Mesenchymal stem cell (in vitro differentiated cells and primary cell): ENCODE data around the gene BTG1.

Source experiments
- DNase-seq: peaks from one replicate; pipeline ENCODE4 v3.0.0-alpha.2; 2013
- H2AFZ ChIP-seq: one replicate; pipeline ENCODE4 v1.6.1; 2013; ENCODE audit warnings: low read depth, mild to moderate bottlenecking, control low read depth, inconsistent platforms, low read length, moderate library complexity
- H2AK5ac ChIP-seq: 2 replicates; pipeline ENCODE4 v1.6.1; 2013; ENCODE audit warnings: low read length, moderate library complexity, mild to moderate bottlenecking, inconsistent platforms; ENCODE audit not compliant: severe bottlenecking
- H2BK120ac ChIP-seq: one replicate; pipeline ENCODE4 v1.6.1; 2013; ENCODE audit warnings: low read depth, mild to moderate bottlenecking, inconsistent platforms, low read length, moderate library complexity
- H2BK12ac ChIP-seq, 2 experiments: one replicate each; pipeline ENCODE4 v1.6.1; 2013; ENCODE audit warnings: inconsistent platforms in 2 of 2, low read length in 2 of 2, mild to moderate bottlenecking in 2 of 2, moderate library complexity in 2 of 2, control low read depth in 1 of 2
- H2BK15ac ChIP-seq: one replicate; pipeline ENCODE4 v1.6.1; 2013; ENCODE audit warnings: mild to moderate bottlenecking, low read depth, inconsistent platforms; ENCODE audit not compliant: poor library complexity, severe bottlenecking
- H2BK5ac ChIP-seq: 2 replicates; pipeline ENCODE4 v1.6.1; 2013; ENCODE audit warnings: low read depth, mild to moderate bottlenecking, low read length, control low read depth, inconsistent platforms; ENCODE audit not compliant: poor library complexity, severe bottlenecking
- H3K14ac ChIP-seq, 2 experiments: one replicate each; pipeline ENCODE4 v1.6.1; 2013; ENCODE audit warnings: inconsistent platforms in 2 of 2, low read length in 2 of 2, control low read depth in 1 of 2, mild to moderate bottlenecking in 1 of 2, moderate library complexity in 1 of 2
- H3K18ac ChIP-seq, 2 experiments: one replicate each; pipeline ENCODE4 v1.6.1; 2013; ENCODE audit warnings: inconsistent platforms in 2 of 2, low read length in 2 of 2, control low read depth in 1 of 2, low read depth in 1 of 2, mild to moderate bottlenecking in 1 of 2
- H3K23ac ChIP-seq, 2 experiments: one replicate each; pipeline ENCODE4 v1.6.1; 2013; ENCODE audit warnings: inconsistent platforms in 2 of 2, low read length in 2 of 2, mild to moderate bottlenecking in 2 of 2, moderate library complexity in 2 of 2, control low read depth in 1 of 2
- H3K27ac ChIP-seq: 2 replicates; pipeline ENCODE4 v1.5.1; 2013; ENCODE audit warnings: mild to moderate bottlenecking, moderate library complexity, low read length, control low read depth, inconsistent platforms; ENCODE audit not compliant: poor library complexity, severe bottlenecking
- H3K27me3 ChIP-seq, 2 experiments: 2 replicates each; pipeline versions ENCODE4 v1.6.1 to v1.7.0; 2013; ENCODE audit warnings: low read length in 2 of 2, mild to moderate bottlenecking in 2 of 2, moderate library complexity in 2 of 2, control low read depth in 1 of 2, inconsistent platforms in 1 of 2; ENCODE audit not compliant: control insufficient read depth in 1 of 2, insufficient read depth in 1 of 2
- H3K36me3 ChIP-seq, 2 experiments: 2 replicates each; pipeline versions ENCODE4 v1.6.1 to v1.7.0; 2013; ENCODE audit warnings: low read length in 2 of 2, control low read depth in 1 of 2, inconsistent platforms in 1 of 2, low read depth in 1 of 2, mild to moderate bottlenecking in 1 of 2; ENCODE audit not compliant: insufficient read depth in 2 of 2, control insufficient read depth in 1 of 2
- H3K4ac ChIP-seq, 2 experiments: one replicate each; pipeline ENCODE4 v1.6.1; 2013; ENCODE audit warnings: inconsistent platforms in 2 of 2, low read length in 2 of 2, mild to moderate bottlenecking in 2 of 2, moderate library complexity in 2 of 2, control low read depth in 1 of 2, low read depth in 1 of 2
- H3K4me1 ChIP-seq: 2 replicates; pipeline ENCODE4 v1.6.1; 2013; ENCODE audit warnings: low read depth, low read length, control low read depth; ENCODE audit not compliant: control insufficient read depth, insufficient read depth
- H3K4me2 ChIP-seq: 2 replicates; pipeline ENCODE4 v1.6.1; 2013; ENCODE audit warnings: low read length, mild to moderate bottlenecking, inconsistent platforms; ENCODE audit not compliant: poor library complexity, severe bottlenecking
- H3K4me3 ChIP-seq, 2 experiments: 2 replicates each; pipeline versions ENCODE4 v1.5.1 to v1.7.0; 2013; ENCODE audit warnings: low read length in 2 of 2, mild to moderate bottlenecking in 2 of 2, control low read depth in 1 of 2, low read depth in 1 of 2; ENCODE audit not compliant: insufficient read depth in 1 of 2
- H3K79me1 ChIP-seq: replicated peaks from 2 replicates; pipeline ENCODE4 v1.6.1; 2013; ENCODE audit warnings: mild to moderate bottlenecking, control low read depth, low read length, inconsistent platforms; ENCODE audit not compliant: poor library complexity, severe bottlenecking
- H3K9ac ChIP-seq: 2 replicates; pipeline ENCODE4 v1.7.0; 2013; ENCODE audit warnings: mild to moderate bottlenecking, low read length, moderate library complexity
- H3K9me3 ChIP-seq: 2 replicates; pipeline ENCODE4 v1.7.0; 2013; ENCODE audit warnings: mild to moderate bottlenecking, low read length; ENCODE audit not compliant: control insufficient read depth
- H4K8ac ChIP-seq: one replicate; pipeline ENCODE4 v1.6.1; 2013; ENCODE audit warnings: inconsistent platforms, mild to moderate bottlenecking, low read length, moderate library complexity
- H4K91ac ChIP-seq: one replicate; pipeline ENCODE4 v1.6.1; 2013; ENCODE audit warnings: mild to moderate bottlenecking, low read length, inconsistent platforms
- WGBS: methylation state at CpG from one replicate; pipeline ENCODE4 v1.1.7; 2013; ENCODE audit warnings: mixed read lengths; 5-methylcytosine and 5-hydroxymethylcytosine counted together

Gene BTG1

DNA sequence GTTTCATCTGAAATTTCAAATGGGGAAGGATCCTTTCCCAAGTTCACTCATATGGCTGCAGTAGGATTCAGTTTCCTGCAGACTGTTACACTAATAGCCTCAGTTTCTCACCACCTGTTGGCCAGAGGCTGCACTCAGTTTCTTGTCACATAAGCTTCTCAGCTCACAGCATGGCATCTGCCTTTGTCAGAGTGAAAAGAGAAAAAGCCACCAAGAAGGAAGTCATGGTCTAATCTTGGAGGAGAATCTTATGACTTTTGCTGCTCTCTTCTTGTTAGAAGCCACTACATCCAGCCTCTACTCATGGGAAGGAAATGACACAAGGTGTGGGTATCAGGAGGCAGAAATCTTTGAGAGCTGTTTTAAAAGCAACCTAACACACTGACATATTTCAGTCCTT, 39.4 kb upstream of the BTG1 start:
- H3K4ac ChIP-seq: no peak overlapping the region
- no peaks in the 10 kb centered on the region for H3K36me3 ChIP-seq
- H4K91ac ChIP-seq: no peak overlapping the region
- no peak for DNase-seq
- H3K27me3 ChIP-seq: no peaks in the 10 kb centered on the region
- H2AFZ ChIP-seq: no peak overlapping the region
- no peak overlapping the region for H2BK15ac ChIP-seq
- H3K4me3 ChIP-seq: no peak overlapping the region
- H3K4me2 ChIP-seq: no peak overlapping the region
- H4K8ac ChIP-seq: no peak overlapping the region
- no peak overlapping the region for H2BK12ac ChIP-seq
- no peaks in the 10 kb centered on the region for H3K9me3 ChIP-seq
- no peaks in the 10 kb centered on the region for H3K4me1 ChIP-seq
- no peak overlapping the region for H3K18ac ChIP-seq
- no peak overlapping the region for H3K27ac ChIP-seq
- H3K14ac ChIP-seq: no peak overlapping the region
- H2BK120ac ChIP-seq: no peak overlapping the region
- no peak overlapping the region for H3K23ac ChIP-seq
- H3K9ac ChIP-seq: no peak overlapping the region
- no peak overlapping the region for H2BK5ac ChIP-seq
- no peaks in the 10 kb centered on the region for H3K79me1 ChIP-seq
- H2AK5ac ChIP-seq: no peak overlapping the region

DNA sequence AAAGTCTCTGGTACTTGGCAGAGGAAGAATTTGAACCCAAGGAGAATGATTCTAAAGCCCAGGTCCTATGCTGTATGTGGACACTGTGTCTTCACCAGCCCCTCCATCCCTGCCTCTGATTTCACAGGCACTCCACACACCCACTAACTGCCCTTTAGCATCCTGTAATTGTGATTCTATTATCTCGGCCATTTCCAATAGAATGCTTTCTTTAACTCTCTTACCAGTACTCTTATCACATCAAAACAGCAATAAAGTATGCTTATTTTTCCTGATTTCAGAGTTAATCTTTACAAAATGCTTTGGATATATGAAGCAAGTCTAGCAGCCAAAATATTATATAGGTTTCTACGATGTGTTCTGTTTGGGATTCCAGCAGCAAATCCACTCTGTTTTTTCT, 37.9 kb upstream of the BTG1 start:
- no peak overlapping the region for H2BK15ac ChIP-seq
- H3K4me1 ChIP-seq: no peaks in the 10 kb centered on the region
- H3K9me3 ChIP-seq: no peaks in the 10 kb centered on the region
- H2AK5ac ChIP-seq: no peak overlapping the region
- H4K8ac ChIP-seq: no peak overlapping the region
- no peak overlapping the region for H3K27ac ChIP-seq
- no peak overlapping the region for H3K4me3 ChIP-seq
- no peak for DNase-seq
- no peak overlapping the region for H2BK12ac ChIP-seq
- H2AFZ ChIP-seq: no peak overlapping the region
- H3K14ac ChIP-seq: no peak overlapping the region
- H3K4me2 ChIP-seq: no peak overlapping the region
- no peak overlapping the region for H4K91ac ChIP-seq
- H3K18ac ChIP-seq: no peak overlapping the region
- H3K79me1 ChIP-seq: no peaks in the 10 kb centered on the region
- no peak overlapping the region for H2BK5ac ChIP-seq
- no peak overlapping the region for H3K9ac ChIP-seq
- H3K36me3 ChIP-seq: no peaks in the 10 kb centered on the region
- H3K27me3 ChIP-seq: no peaks in the 10 kb centered on the region
- H3K23ac ChIP-seq: no peak overlapping the region
- no peak overlapping the region for H2BK120ac ChIP-seq
- WGBS: 93% methylated on average over 2 of the region's 2 CpGs
- no peak overlapping the region for H3K4ac ChIP-seq

DNA sequence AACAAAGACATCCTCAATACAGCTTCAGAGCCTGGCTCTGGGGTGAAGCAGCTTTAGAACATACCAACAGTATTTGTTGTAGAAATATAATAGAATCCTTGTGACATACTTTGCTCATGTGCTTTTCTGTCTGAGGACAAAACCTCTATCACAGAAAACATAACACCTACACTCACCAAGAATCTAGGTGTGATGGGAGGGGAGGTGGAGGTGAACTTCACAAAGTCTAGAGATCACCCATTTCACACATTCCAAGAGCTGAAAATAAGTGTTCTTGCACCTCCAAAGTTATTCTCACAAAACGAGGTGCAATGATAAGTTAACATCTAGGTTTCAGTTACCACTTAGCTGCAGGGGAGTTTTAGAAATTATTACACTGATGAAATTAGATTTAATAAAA, 32.7 kb upstream of the BTG1 start:
- H3K18ac ChIP-seq: no peak overlapping the region
- no peak overlapping the region for H2AFZ ChIP-seq
- H3K4me2 ChIP-seq: no peak overlapping the region
- no peak overlapping the region for H3K4ac ChIP-seq
- H3K9me3 ChIP-seq: no peaks in the 10 kb centered on the region
- no peak for DNase-seq
- no peak overlapping the region for H3K14ac ChIP-seq
- no peak overlapping the region for H2AK5ac ChIP-seq
- WGBS: no CpG with 5 or more reads among the region's 1 CpG
- no peak overlapping the region for H3K4me3 ChIP-seq
- no peak overlapping the region for H3K9ac ChIP-seq
- H3K36me3 ChIP-seq: no peaks in the 10 kb centered on the region
- H4K91ac ChIP-seq: no peak overlapping the region
- H3K23ac ChIP-seq: no peak overlapping the region
- H2BK12ac ChIP-seq: no peak overlapping the region
- H2BK15ac ChIP-seq: no peak overlapping the region
- no peak overlapping the region for H2BK5ac ChIP-seq
- H3K79me1 ChIP-seq: no peaks in the 10 kb centered on the region
- no peak overlapping the region for H3K27ac ChIP-seq
- H3K4me1 ChIP-seq: no peaks in the 10 kb centered on the region
- no peak overlapping the region for H2BK120ac ChIP-seq
- H4K8ac ChIP-seq: no peak overlapping the region
- H3K27me3 ChIP-seq: no peaks in the 10 kb centered on the region

DNA sequence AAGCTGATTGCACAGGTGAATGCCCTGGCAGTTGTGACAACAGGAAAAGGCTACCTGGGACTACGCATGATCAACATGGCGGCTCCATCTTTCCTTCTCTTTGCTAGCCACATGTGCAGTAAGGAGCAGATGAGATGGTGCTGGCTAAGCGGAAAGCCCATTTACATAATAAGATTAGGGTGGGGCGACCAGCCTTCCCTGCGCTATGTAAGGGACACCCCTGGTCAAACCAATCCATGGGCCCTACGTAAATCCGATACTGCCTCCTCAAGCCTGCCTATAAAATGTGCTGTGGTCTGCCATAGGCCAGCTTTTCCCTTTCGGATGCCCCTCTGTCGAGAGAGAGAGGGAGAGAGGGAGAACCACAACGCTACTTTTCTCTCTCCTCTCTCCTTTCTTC, 31.0 kb upstream of the BTG1 start:
- H4K91ac ChIP-seq: no peak overlapping the region
- no peak overlapping the region for H2BK5ac ChIP-seq
- H3K4ac ChIP-seq: no peak overlapping the region
- no peak overlapping the region for H3K4me2 ChIP-seq
- H2BK120ac ChIP-seq: no peak overlapping the region
- no peaks in the 10 kb centered on the region for H3K27me3 ChIP-seq
- H3K18ac ChIP-seq: no peak overlapping the region
- no peak overlapping the region for H2AFZ ChIP-seq
- no peaks in the 10 kb centered on the region for H3K9me3 ChIP-seq
- no peak overlapping the region for H3K14ac ChIP-seq
- H3K79me1 ChIP-seq: no peaks in the 10 kb centered on the region
- H3K27ac ChIP-seq: no peak overlapping the region
- no peaks in the 10 kb centered on the region for H3K4me1 ChIP-seq
- no peak overlapping the region for H2BK15ac ChIP-seq
- H2AK5ac ChIP-seq: no peak overlapping the region
- H4K8ac ChIP-seq: no peak overlapping the region
- no peak overlapping the region for H2BK12ac ChIP-seq
- no peak overlapping the region for H3K23ac ChIP-seq
- no peak overlapping the region for H3K4me3 ChIP-seq
- WGBS: 96% methylated on average over 9 of the region's 10 CpGs
- H3K36me3 ChIP-seq: no peaks in the 10 kb centered on the region
- no peak for DNase-seq
- H3K9ac ChIP-seq: no peak overlapping the region
